Measurements from ENCODE around the gene MIGA2. TPM values are rescaled to one million over a fixed set of nuclear protein-coding genes. Genes with fewer than 3 reads are reported as not detected.

Gene MIGA2
- total and polyA plus RNA-seq, 4 donors: 8.0 to 42.6 (median 16.9) TPM

GRCh38 chr9:129069862-129070641 is 33.6 kb downstream of the MIGA2 start:
- Histone ChIP-seq H3K27ac (ENCODE audit: low read depth in 1 of 2, low read length in 2 of 2) (peak overlapping the region; percentile 88 to 90), H3K9ac (ENCODE audit: low read depth in 1 of 2, low read length in 2 of 2) (peak overlapping the region in 1 of 2 donors; percentile 33), H3K4me1 (ENCODE audit: control insufficient read depth in 4 of 4, insufficient read depth in 4 of 4, low read length in 3 of 4) (peaks cover 18 to 50% (median 34%) of the 10 kb centered on the region in 4 donors), H3K36me3 (ENCODE audit: control insufficient read depth in 4 of 4, insufficient read depth in 3 of 4, low read depth in 1 of 4, low read length in 3 of 4) (peaks cover 0 to 6% (median 0%) of the 10 kb centered on the region in 4 donors), H3K4me3 (ENCODE audit: low read depth in 1 of 3, low read length in 3 of 3) (no peak overlapping the region), H3K9me3 (ENCODE audit: control insufficient read depth in 4 of 4, low read length in 3 of 4) (no peaks in the 10 kb centered on the region), H3K27me3 (ENCODE audit: control insufficient read depth in 4 of 4, insufficient read depth in 4 of 4, low read length in 3 of 4) (no peaks in the 10 kb centered on the region)
- DNase-seq (ENCODE audit: low spot score): peak; percentile 57
- TF ChIP-seq FOXA1 (IDR thresholded peaks at IDR 0.05) (peak; percentile 87), HNF4G (IDR thresholded peaks at IDR 0.05) (no peak), MAX (IDR thresholded peaks at IDR 0.05) (peak; percentile 88), RAD21 (IDR thresholded peaks at IDR 0.05) (peak in 1 of 2 donors; percentile 21), TAF1 (conservative IDR thresholded peaks at IDR 0.05) (no peak), HNF4A (conservative IDR thresholded peaks at IDR 0.05) (peak; percentile 84 to 91), EGR1 (IDR thresholded peaks at IDR 0.05; ENCODE audit: low read depth in 2 of 2) (no peak), FOXA2 (IDR thresholded peaks at IDR 0.05) (peak; percentile 83), SP1 (IDR thresholded peaks at IDR 0.05) (peak; percentile 88), REST (IDR thresholded peaks at IDR 0.05) (no peak), RXRA (IDR thresholded peaks at IDR 0.05) (peak; percentile 83 to 87), CTCF (IDR thresholded peaks at IDR 0.05; ENCODE audit: low read depth, low read length, missing input control) (peak; percentile 26), YY1 (IDR thresholded peaks at IDR 0.05) (peak; percentile 47), JUND (IDR thresholded peaks at IDR 0.05) (peak in 1 of 2 donors; percentile 62), GABPA (IDR thresholded peaks at IDR 0.05 in 1 of 2, conservative IDR thresholded peaks at IDR 0.05 in 1 of 2) (peak in 1 of 2 donors; percentile 8), NR2F2 (IDR thresholded peaks at IDR 0.05) (no peak)
- TF ChIP-seq, protein P1, sequence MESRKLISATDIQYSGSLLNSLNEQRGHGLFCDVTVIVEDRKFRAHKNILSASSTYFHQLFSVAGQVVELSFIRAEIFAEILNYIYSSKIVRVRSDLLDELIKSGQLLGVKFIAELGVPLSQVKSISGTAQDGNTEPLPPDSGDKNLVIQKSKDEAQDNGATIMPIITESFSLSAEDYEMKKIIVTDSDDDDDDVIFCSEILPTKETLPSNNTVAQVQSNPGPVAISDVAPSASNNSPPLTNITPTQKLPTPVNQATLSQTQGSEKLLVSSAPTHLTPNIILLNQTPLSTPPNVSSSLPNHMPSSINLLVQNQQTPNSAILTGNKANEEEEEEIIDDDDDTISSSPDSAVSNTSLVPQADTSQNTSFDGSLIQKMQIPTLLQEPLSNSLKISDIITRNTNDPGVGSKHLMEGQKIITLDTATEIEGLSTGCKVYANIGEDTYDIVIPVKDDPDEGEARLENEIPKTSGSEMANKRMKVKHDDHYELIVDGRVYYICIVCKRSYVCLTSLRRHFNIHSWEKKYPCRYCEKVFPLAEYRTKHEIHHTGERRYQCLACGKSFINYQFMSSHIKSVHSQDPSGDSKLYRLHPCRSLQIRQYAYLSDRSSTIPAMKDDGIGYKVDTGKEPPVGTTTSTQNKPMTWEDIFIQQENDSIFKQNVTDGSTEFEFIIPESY (IDR thresholded peaks at IDR 0.05): peak; percentile 17
- TF ChIP-seq, protein P2, sequence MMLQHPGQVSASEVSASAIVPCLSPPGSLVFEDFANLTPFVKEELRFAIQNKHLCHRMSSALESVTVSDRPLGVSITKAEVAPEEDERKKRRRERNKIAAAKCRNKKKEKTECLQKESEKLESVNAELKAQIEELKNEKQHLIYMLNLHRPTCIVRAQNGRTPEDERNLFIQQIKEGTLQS (IDR thresholded peaks at IDR 0.05): no peak
- WGBS: 75% methylated on average over 26 of the region's 26 CpGs
